ENCODE measurements around the gene MMD.
"Not testable (repeated sequence)": the region's sequence is repeated elsewhere in the genome, so short reads cannot be mapped to it uniquely, and the experiment has no call there.

MMD gene

DNA sequence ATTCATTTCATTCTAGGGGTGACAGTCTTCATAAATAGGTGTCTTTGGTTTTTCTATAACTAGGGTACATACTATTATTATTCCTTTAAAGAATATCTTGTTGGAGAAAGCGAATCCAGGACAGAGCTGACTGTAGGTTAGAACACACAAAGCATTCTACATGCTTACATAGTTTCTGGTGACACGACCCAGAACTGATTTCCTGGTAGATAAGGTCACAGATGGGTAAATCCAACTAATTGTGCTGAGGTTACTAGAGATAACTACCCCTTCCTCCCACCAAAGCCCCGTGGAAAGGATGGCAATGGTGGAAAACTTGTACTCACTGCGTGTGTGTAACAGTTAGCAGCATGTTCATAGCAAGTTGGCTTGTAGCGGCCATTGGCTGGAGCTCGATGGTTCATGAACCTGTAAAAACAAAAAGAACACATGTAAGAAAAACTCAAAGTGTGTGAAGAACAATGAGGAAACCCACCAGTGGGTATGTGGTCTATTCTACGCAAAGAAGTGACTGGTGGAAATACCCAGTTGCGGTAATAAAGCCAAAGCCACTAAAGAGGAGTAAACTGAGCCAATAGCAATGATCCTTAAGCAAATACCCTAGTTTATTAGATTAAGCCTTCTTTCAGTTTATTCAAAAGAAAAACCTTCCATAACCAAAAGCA is 7.7 kb downstream of the MMD start:
- H3K4me3 ChIP-seq (ENCODE audit: low read depth, low read length), result no peak overlapping the region
- TF ChIP-seq, protein P1, sequence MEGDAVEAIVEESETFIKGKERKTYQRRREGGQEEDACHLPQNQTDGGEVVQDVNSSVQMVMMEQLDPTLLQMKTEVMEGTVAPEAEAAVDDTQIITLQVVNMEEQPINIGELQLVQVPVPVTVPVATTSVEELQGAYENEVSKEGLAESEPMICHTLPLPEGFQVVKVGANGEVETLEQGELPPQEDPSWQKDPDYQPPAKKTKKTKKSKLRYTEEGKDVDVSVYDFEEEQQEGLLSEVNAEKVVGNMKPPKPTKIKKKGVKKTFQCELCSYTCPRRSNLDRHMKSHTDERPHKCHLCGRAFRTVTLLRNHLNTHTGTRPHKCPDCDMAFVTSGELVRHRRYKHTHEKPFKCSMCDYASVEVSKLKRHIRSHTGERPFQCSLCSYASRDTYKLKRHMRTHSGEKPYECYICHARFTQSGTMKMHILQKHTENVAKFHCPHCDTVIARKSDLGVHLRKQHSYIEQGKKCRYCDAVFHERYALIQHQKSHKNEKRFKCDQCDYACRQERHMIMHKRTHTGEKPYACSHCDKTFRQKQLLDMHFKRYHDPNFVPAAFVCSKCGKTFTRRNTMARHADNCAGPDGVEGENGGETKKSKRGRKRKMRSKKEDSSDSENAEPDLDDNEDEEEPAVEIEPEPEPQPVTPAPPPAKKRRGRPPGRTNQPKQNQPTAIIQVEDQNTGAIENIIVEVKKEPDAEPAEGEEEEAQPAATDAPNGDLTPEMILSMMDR (IDR thresholded peaks at IDR 0.05; ENCODE audit: low read depth, low read length), result no peak
- in situ Hi-C loops (cut with HindIII; ENCODE audit: low sequenced_read_pairs), result no loop called here
- DNase-seq (ENCODE audit: low read depth, low spot score), result no peak

DNA sequence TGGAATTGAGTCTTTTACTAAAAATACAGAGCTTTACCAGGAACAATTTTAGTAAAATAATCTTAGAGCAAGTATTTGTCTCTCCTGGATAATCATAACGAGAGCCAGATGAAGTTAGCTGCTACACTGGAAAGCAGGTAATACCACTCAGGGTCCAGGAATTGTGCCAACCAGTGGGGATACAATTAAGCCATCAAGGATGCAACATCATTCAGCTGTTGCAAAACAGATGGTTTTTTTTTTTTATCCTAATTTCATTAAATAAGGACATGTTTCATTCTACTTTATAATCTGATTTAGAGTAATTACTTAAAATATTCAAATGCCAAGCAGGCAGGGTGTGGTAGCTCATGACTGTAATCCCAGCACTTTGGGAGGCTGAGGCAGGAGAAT is 10.2 kb downstream of the MMD start:
- in situ Hi-C loops (cut with HindIII; ENCODE audit: low sequenced_read_pairs), result no loop called here
- no peak for DNase-seq (ENCODE audit: low read depth, low spot score)

DNA sequence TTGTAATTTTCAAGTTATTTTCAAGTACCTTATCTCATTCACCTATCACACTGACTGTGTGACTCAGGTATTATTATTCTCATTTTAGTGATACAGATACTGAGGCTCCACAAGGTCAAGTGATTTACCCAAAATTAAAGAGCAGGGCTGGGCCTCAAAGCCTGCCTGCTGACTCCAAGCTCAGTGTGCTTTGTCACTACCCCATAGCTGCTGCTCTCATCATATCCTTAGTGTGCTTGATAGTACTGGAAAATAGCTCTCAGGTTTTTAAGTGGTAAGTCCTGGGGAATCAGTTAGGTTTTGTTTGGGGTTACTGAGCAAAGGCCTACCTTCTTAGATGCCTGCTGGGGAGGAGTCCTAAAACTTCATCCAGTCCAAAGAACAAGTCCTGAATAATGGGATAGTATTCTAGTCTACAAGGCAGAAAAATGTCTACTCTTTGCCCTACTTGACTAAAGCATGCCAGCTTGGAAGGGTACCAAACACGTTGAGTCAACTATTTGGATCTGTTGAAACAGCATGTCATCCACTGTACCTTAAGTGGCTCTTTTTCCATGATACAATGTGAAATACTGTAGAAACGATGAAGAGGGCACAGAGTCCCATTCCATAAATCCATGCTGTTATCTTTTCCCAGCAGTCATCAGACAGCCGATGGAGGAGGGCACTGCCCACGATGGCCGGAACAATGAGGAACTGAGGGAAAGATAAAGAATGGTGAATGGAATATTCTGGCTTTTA is 10.7 kb downstream of the MMD start:
- in situ Hi-C loops (cut with HindIII; ENCODE audit: low sequenced_read_pairs), result no loop called here
- TF ChIP-seq, protein P1 (IDR thresholded peaks at IDR 0.05; ENCODE audit: low read depth, low read length), result no peak
- DNase-seq (ENCODE audit: low read depth, low spot score), result no peak
- no peak overlapping the region for H3K4me3 ChIP-seq (ENCODE audit: low read depth, low read length)

More for the DNA sequence above, 10.2 kb downstream of the MMD start:
- TF ChIP-seq, protein P1 (IDR thresholded peaks at IDR 0.05; ENCODE audit: low read depth, low read length), result no peak
- no peak overlapping the region for H3K4me3 ChIP-seq (ENCODE audit: low read depth, low read length)

DNA sequence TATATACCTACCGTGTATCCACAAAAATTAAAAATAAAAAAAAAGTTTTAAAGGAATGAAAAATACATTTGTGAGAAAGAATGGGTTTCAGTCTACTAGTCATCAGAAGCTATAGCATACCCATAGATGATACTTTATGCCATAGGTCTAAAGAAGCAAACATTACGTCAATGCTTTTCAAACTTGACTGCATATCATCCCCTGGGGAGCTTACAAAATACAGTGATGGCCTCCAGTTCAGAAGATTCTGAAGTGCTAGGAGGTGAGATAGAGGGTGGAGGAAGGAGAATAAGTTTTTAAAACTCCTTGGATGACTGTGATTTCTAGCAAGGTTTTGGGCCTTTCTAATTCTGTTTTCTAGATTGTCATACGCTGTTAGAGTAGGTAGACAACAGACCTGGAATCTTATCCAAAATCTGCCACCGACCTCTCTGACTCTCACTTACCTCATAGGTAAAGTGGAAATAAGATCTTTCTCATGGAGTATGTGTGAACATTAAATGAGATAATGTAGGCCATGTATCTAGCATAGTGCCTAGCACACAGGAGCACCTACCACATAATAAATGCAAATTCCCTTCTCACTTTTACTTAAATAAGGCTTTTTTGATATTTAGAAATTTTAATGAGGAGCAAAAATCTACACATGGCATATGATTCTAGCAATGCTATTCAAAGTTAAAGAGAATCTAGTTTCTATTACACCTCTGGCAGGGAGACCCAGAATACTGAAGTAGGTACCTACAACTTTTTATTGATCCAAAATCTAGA is 12.4 kb downstream of the MMD start:
- TF ChIP-seq, protein P1 (IDR thresholded peaks at IDR 0.05; ENCODE audit: low read depth, low read length), result no peak
- H3K4me3 ChIP-seq (ENCODE audit: low read depth, low read length), result no peak overlapping the region
- in situ Hi-C loops (cut with HindIII; ENCODE audit: low sequenced_read_pairs), result no loop called here
- DNase-seq (ENCODE audit: low read depth, low spot score), result no peak

DNA sequence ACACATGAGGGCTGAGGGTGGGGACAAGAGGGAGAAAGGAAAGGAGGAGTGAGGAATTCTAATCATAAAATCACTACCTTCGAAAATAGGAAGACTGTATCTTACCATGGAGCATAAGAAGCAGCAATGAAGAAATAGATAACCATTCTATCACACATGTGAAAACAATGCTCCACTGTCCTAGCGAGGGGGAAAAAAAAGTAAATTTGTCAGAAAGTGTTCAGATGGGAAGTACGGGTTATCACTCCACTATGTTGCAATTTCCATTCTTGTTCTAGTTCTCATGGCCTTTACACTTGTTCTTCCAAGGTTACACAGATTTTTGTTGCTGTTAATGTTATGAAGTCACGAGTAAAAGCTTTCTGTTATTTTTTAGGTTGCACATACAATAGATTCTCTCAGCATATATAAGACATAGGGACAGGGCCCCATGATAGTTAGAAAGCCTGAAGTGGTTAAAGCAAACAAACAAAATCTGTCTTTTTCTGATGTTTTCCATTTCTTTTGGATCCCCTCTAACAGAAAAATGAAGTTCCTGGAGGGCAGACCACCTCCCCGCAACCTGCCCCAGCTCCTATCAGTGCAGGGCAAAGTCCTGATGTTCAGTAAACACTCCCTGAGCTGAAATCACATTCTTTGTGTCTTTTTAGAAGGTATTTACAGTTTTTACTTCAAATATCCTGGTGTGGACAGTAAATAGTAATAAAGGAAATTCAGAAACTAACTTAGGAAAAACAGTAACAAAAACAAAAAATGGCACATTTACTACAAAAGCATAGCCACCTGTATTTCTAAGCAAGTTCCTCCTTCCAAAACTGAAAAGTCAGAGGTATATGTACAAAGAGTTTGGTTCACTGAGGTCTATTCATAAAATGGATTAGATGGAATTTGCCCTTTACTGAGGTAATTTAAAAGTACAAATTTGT is 13.7 kb downstream of the MMD start:
- TF ChIP-seq, protein P1 (IDR thresholded peaks at IDR 0.05; ENCODE audit: low read depth, low read length), result no peak
- DNase-seq (ENCODE audit: low read depth, low spot score), result no peak
- in situ Hi-C loops (cut with HindIII; ENCODE audit: low sequenced_read_pairs), result no loop called here
- H3K4me3 ChIP-seq (ENCODE audit: low read depth, low read length), result no peak overlapping the region

DNA sequence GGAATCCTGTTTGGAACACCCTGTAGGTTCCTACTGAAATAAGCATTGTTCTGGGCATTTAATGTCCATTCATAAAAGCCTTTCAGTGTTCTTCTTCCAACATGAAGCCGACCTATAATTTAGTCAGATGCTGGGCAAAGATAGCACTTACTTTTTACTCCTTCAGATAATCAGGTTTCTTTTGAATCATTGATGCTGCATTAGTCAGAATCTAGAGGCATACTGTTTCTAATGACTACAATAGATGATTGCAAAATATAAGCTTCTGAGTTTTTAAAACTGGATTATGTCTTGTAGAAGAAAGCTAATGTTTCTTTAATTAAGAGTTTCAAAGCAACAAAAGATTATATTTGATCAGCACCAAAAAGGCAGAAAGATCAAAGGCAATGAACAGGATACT is 16.0 kb downstream of the MMD start:
- in situ Hi-C loops (cut with HindIII; ENCODE audit: low sequenced_read_pairs), result no loop called here
- TF ChIP-seq, protein P1 (IDR thresholded peaks at IDR 0.05; ENCODE audit: low read depth, low read length), result no peak
- DNase-seq (ENCODE audit: low read depth, low spot score), result no peak
- H3K4me3 ChIP-seq (ENCODE audit: low read depth, low read length), result no peak overlapping the region

DNA sequence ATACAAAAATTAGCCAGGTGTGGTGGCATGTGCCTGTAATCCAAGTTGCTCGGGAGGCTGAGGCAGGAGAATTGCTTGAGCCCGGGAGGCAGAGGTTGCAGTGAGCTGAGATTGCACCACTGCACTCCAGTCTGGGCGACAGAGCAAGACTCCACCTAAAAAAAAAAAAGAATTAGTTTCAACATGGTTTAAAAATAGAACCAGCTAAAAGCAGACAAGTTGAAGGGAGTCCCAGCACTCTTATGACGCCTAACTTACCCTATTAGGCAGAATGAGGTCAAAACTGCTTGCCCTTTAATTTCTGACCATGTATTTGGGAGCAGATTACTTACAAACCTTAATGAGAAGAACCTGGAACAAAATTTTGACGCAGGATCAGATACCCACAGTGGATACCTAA is 17.4 kb downstream of the MMD start:
- H3K4me3 ChIP-seq (ENCODE audit: low read depth, low read length); in situ Hi-C loops (cut with HindIII; ENCODE audit: low sequenced_read_pairs); DNase-seq (ENCODE audit: low read depth, low spot score): not testable (repeated sequence)
